ENCODE measurements around the gene ABI1.

Gene ABI1

GRCh38 chr10:26887611-26888215, 27.0 kb upstream of the ABI1 start:
- H3K27ac Mint-ChIP-seq: no peak overlapping the region
- H3K36me3 Mint-ChIP-seq (ENCODE audit: low read depth): no peaks in the 10 kb centered on the region
- H3K4me1 Mint-ChIP-seq: peaks cover 5% of the 10 kb centered on the region

GRCh38 chr10:26881600-26882331, 21.0 kb upstream of the ABI1 start:
- peaks cover 41% of the 10 kb centered on the region for H3K27me3 Mint-ChIP-seq (ENCODE audit: low read depth)
- H3K27ac Mint-ChIP-seq: no peak overlapping the region
- H3K9me3 Mint-ChIP-seq: no peaks in the 10 kb centered on the region
- no peaks in the 10 kb centered on the region for H3K36me3 Mint-ChIP-seq (ENCODE audit: low read depth)
- TF ChIP-seq CTCF (IDR thresholded peaks at IDR 0.05; ENCODE audit: unreplicated experiment in 3 of 3): peak; percentile 62 to 80 (median 67)
- no peaks in the 10 kb centered on the region for H3K4me1 Mint-ChIP-seq
- H3K4me3 Mint-ChIP-seq: no peak overlapping the region

More at GRCh38 chr10:26887611-26888215, 27.0 kb upstream of the ABI1 start:
- no peak for TF ChIP-seq CTCF (IDR thresholded peaks at IDR 0.05; ENCODE audit: unreplicated experiment in 3 of 3)
- H3K9me3 Mint-ChIP-seq: peaks cover 3% of the 10 kb centered on the region
- H3K27me3 Mint-ChIP-seq (ENCODE audit: low read depth): peaks cover 24% of the 10 kb centered on the region
- no peak overlapping the region for H3K4me3 Mint-ChIP-seq

- Mint-ChIP-seq H3K27me3 (ENCODE audit: low read depth) (peaks cover 41% of the 10 kb centered on the region), H3K4me3 (no peak overlapping the region), H3K36me3 (ENCODE audit: low read depth) (no peaks in the 10 kb centered on the region), H3K4me1 (no peaks in the 10 kb centered on the region), H3K27ac (no peak overlapping the region), H3K9me3 (no peaks in the 10 kb centered on the region)
- TF ChIP-seq CTCF (IDR thresholded peaks at IDR 0.05; ENCODE audit: unreplicated experiment in 3 of 3): no peak
Measured at GRCh38 chr10:26879744-26880143, 19.0 kb upstream of the ABI1 start.

DNA sequence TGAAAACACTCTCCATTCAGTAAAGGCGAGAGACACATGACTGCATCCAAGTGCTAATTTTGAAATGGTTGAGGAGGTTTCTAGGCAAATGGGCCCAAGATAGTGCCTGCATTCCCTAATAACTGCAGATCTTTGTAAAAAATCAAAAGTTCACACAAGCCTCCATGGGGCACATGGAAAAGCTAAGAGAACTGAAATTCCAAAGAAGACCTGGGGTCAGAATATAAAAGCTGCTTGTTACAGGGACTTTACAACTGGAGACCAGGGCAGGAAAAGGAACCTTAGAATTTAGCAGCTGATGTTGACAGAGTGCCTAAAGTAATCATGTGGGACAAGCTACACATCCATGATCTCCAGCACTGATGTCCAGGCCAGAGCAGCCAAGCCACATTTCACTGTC, 10.0 kb upstream of the ABI1 start:
- Mint-ChIP-seq H3K9me3 (no peaks in the 10 kb centered on the region), H3K27me3 (ENCODE audit: low read depth) (peaks cover 6% of the 10 kb centered on the region), H3K4me3 (no peak overlapping the region), H3K36me3 (ENCODE audit: low read depth) (no peaks in the 10 kb centered on the region), H3K4me1 (no peaks in the 10 kb centered on the region), H3K27ac (no peak overlapping the region)
- no peak for TF ChIP-seq CTCF (IDR thresholded peaks at IDR 0.05; ENCODE audit: unreplicated experiment in 3 of 3)

GRCh38 chr10:26869528-26869927, 8.8 kb upstream of the ABI1 start:
- H3K4me3 Mint-ChIP-seq: no peak overlapping the region
- no peak overlapping the region for H3K27ac Mint-ChIP-seq
- no peak for TF ChIP-seq CTCF (IDR thresholded peaks at IDR 0.05; ENCODE audit: unreplicated experiment in 3 of 3)
- H3K4me1 Mint-ChIP-seq: no peaks in the 10 kb centered on the region
- peaks cover 6% of the 10 kb centered on the region for H3K27me3 Mint-ChIP-seq (ENCODE audit: low read depth)
- no peaks in the 10 kb centered on the region for H3K9me3 Mint-ChIP-seq
- H3K36me3 Mint-ChIP-seq (ENCODE audit: low read depth): no peaks in the 10 kb centered on the region
